IgD-negative memory B cell (primary cell): ENCODE data around the gene LACC1. TPM values are rescaled to one million over a fixed set of nuclear protein-coding genes. Genes with fewer than 3 reads are reported as not detected.
A peak's percentile ranks its signal among the peaks of the same experiment; 100 is the strongest.

Experiments
- H3K27ac Mint-ChIP-seq, 3 donors: one replicate each; pipeline ENCODE4 v1.8.0; 2020 to 2022; ENCODE audit warnings: mild to moderate bottlenecking in 3 of 3, mixed read lengths in 3 of 3, moderate library complexity in 1 of 3
- H3K27me3 Mint-ChIP-seq: one replicate; pipeline ENCODE4 v1.8.0; 2021; ENCODE audit warnings: mixed read lengths
- H3K36me3 Mint-ChIP-seq: one replicate; pipeline ENCODE4 v1.8.0; 2020; ENCODE audit warnings: mild to moderate bottlenecking, mixed read lengths
- H3K4me1 Mint-ChIP-seq, 3 donors: one replicate each; pipeline ENCODE4 v1.8.0; 2020 to 2022; ENCODE audit warnings: mixed read lengths in 3 of 3, mild to moderate bottlenecking in 1 of 3
- H3K4me3 Mint-ChIP-seq, 4 donors: one replicate each; pipeline ENCODE4 v1.8.0; 2020 to 2022; ENCODE audit warnings: mild to moderate bottlenecking in 4 of 4, mixed read lengths in 4 of 4, moderate library complexity in 3 of 4
- H3K9me3 Mint-ChIP-seq, 3 donors: one replicate each; pipeline ENCODE4 v1.8.0; 2020 to 2021; ENCODE audit warnings: mixed read lengths in 3 of 3, mild to moderate bottlenecking in 1 of 3
- polyA plus RNA-seq: library from polyadenylated mRNA; unstranded; fragments of 300-500 nt; fragmentation: Illumina TruSeq; gene quantifications from one replicate; pipeline ENCODE4 v1.2.3, GENCODE V29; 2021

Gene LACC1
- polyA plus RNA-seq, 1 donor from 2014 or later, result 2.0 TPM

- peaks cover 0 to 1% (median 0%) of the 10 kb centered on the region in 3 donors for H3K4me1 Mint-ChIP-seq
- no peaks in the 10 kb centered on the region for H3K9me3 Mint-ChIP-seq
- H3K4me3 Mint-ChIP-seq, result no peak overlapping the region
- peaks cover 20% of the 10 kb centered on the region for H3K27me3 Mint-ChIP-seq
- no peak overlapping the region for H3K27ac Mint-ChIP-seq
- H3K36me3 Mint-ChIP-seq, result no peaks in the 10 kb centered on the region
Measured at GRCh38 chr13:43911871-43912270, 32.2 kb downstream of the LACC1 start.

GRCh38 chr13:43915451-43915850, 35.7 kb downstream of the LACC1 start:
- Mint-ChIP-seq H3K4me1 (no peaks in the 10 kb centered on the region), H3K36me3 (peaks cover 2% of the 10 kb centered on the region), H3K27ac (no peak overlapping the region), H3K27me3 (peaks cover 13% of the 10 kb centered on the region), H3K9me3 (no peaks in the 10 kb centered on the region), H3K4me3 (no peak overlapping the region)

GRCh38 chr13:43916828-43917227, 37.1 kb downstream of the LACC1 start:
- Mint-ChIP-seq H3K4me3 (no peak overlapping the region), H3K27me3 (peaks cover 19% of the 10 kb centered on the region)

GRCh38 chr13:43918636-43919035, 38.9 kb downstream of the LACC1 start:
- Mint-ChIP-seq H3K27me3 (peaks cover 14% of the 10 kb centered on the region), H3K4me1 (no peaks in the 10 kb centered on the region), H3K9me3 (peaks cover 0 to under 1% (median 0%) of the 10 kb centered on the region in 3 donors), H3K27ac (no peak overlapping the region), H3K4me3 (no peak overlapping the region), H3K36me3 (peaks cover 2% of the 10 kb centered on the region)

More at GRCh38 chr13:43916828-43917227, 37.1 kb downstream of the LACC1 start:
- Mint-ChIP-seq H3K36me3 (peaks cover 2% of the 10 kb centered on the region), H3K27ac (no peak overlapping the region), H3K4me1 (no peaks in the 10 kb centered on the region), H3K9me3 (no peaks in the 10 kb centered on the region)

- peaks cover 25% of the 10 kb centered on the region for H3K27me3 Mint-ChIP-seq
Measured at GRCh38 chr13:43920965-43921674, 41.4 kb downstream of the LACC1 start.

GRCh38 chr13:43924549-43925245, 45.0 kb downstream of the LACC1 start:
- Mint-ChIP-seq H3K9me3 (peaks cover 0 to 2% (median 0%) of the 10 kb centered on the region in 3 donors), H3K4me3 (peak overlapping the region in 1 of 4 donors; percentile 30), H3K36me3 (peaks cover 2% of the 10 kb centered on the region), H3K4me1 (peaks cover 7 to 10% (median 9%) of the 10 kb centered on the region in 3 donors), H3K27ac (no peak overlapping the region), H3K27me3 (peaks cover 23% of the 10 kb centered on the region)

More at GRCh38 chr13:43920965-43921674, 41.4 kb downstream of the LACC1 start:
- peaks cover 2% of the 10 kb centered on the region for H3K36me3 Mint-ChIP-seq
- H3K4me3 Mint-ChIP-seq, result no peak overlapping the region
- no peak overlapping the region for H3K27ac Mint-ChIP-seq
- H3K9me3 Mint-ChIP-seq, result peaks cover 0 to 2% (median 0%) of the 10 kb centered on the region in 3 donors
- peaks cover 7 to 10% (median 9%) of the 10 kb centered on the region in 3 donors for H3K4me1 Mint-ChIP-seq

GRCh38 chr13:43929947-43930346, 50.2 kb downstream of the LACC1 start:
- Mint-ChIP-seq H3K27ac (no peak overlapping the region), H3K9me3 (peaks cover 0 to 3% (median 0%) of the 10 kb centered on the region in 3 donors), H3K4me1 (peaks cover 8 to 9% (median 8%) of the 10 kb centered on the region in 3 donors), H3K4me3 (no peak overlapping the region), H3K27me3 (peaks cover 21% of the 10 kb centered on the region), H3K36me3 (no peaks in the 10 kb centered on the region)

- no peak overlapping the region for H3K27ac Mint-ChIP-seq
- H3K9me3 Mint-ChIP-seq, result peaks cover 0 to 3% (median 0%) of the 10 kb centered on the region in 3 donors
- peak overlapping the region in 1 of 4 donors; percentile 25 for H3K4me3 Mint-ChIP-seq
- peaks cover 25% of the 10 kb centered on the region for H3K27me3 Mint-ChIP-seq
- H3K4me1 Mint-ChIP-seq, result peaks cover 6 to 8% (median 7%) of the 10 kb centered on the region in 3 donors
- H3K36me3 Mint-ChIP-seq, result no peaks in the 10 kb centered on the region
Measured at GRCh38 chr13:43933378-43933777, 53.7 kb downstream of the LACC1 start.

GRCh38 chr13:43934273-43934672, 54.6 kb downstream of the LACC1 start:
- Mint-ChIP-seq H3K9me3 (peaks cover 0 to 3% (median 0%) of the 10 kb centered on the region in 3 donors), H3K4me1 (peaks cover 6 to 8% (median 7%) of the 10 kb centered on the region in 3 donors), H3K36me3 (no peaks in the 10 kb centered on the region), H3K27me3 (peaks cover 27% of the 10 kb centered on the region), H3K4me3 (peak overlapping the region in 1 of 4 donors; percentile 35), H3K27ac (no peak overlapping the region)

GRCh38 chr13:43935878-43936277, 56.2 kb downstream of the LACC1 start:
- H3K27ac Mint-ChIP-seq, result no peak overlapping the region
- H3K36me3 Mint-ChIP-seq, result no peaks in the 10 kb centered on the region
- H3K27me3 Mint-ChIP-seq, result peaks cover 20% of the 10 kb centered on the region
- peaks cover 6 to 8% (median 7%) of the 10 kb centered on the region in 3 donors for H3K4me1 Mint-ChIP-seq
- H3K4me3 Mint-ChIP-seq, result no peak overlapping the region
- no peaks in the 10 kb centered on the region for H3K9me3 Mint-ChIP-seq

GRCh38 chr13:43936647-43937046, 56.9 kb downstream of the LACC1 start:
- Mint-ChIP-seq H3K27me3 (peaks cover 17% of the 10 kb centered on the region), H3K27ac (no peak overlapping the region), H3K4me1 (peaks cover 6 to 8% (median 7%) of the 10 kb centered on the region in 3 donors), H3K9me3 (no peaks in the 10 kb centered on the region), H3K36me3 (no peaks in the 10 kb centered on the region), H3K4me3 (no peak overlapping the region)

- H3K36me3 Mint-ChIP-seq, result no peaks in the 10 kb centered on the region
- H3K4me3 Mint-ChIP-seq, result no peak overlapping the region
- H3K4me1 Mint-ChIP-seq, result peaks cover 6 to 7% (median 6%) of the 10 kb centered on the region in 3 donors
- H3K9me3 Mint-ChIP-seq, result no peaks in the 10 kb centered on the region
- no peak overlapping the region for H3K27ac Mint-ChIP-seq
- H3K27me3 Mint-ChIP-seq, result peaks cover 20% of the 10 kb centered on the region
Measured at GRCh38 chr13:43937839-43938238, 58.1 kb downstream of the LACC1 start.

GRCh38 chr13:43938449-43938848, 58.7 kb downstream of the LACC1 start:
- no peak overlapping the region for H3K27ac Mint-ChIP-seq
- H3K4me1 Mint-ChIP-seq, result peaks cover 3 to 4% (median 3%) of the 10 kb centered on the region in 3 donors
- peaks cover 20% of the 10 kb centered on the region for H3K27me3 Mint-ChIP-seq
- H3K9me3 Mint-ChIP-seq, result no peaks in the 10 kb centered on the region
- no peaks in the 10 kb centered on the region for H3K36me3 Mint-ChIP-seq
- no peak overlapping the region for H3K4me3 Mint-ChIP-seq

- Mint-ChIP-seq H3K36me3 (no peaks in the 10 kb centered on the region), H3K4me1 (no peaks in the 10 kb centered on the region), H3K27me3 (peaks cover 20% of the 10 kb centered on the region), H3K27ac (no peak overlapping the region), H3K4me3 (no peak overlapping the region), H3K9me3 (no peaks in the 10 kb centered on the region)
Measured at GRCh38 chr13:43939086-43939485, 59.4 kb downstream of the LACC1 start.

GRCh38 chr13:43942286-43942685, 62.6 kb downstream of the LACC1 start:
- Mint-ChIP-seq H3K9me3 (no peaks in the 10 kb centered on the region), H3K4me1 (no peaks in the 10 kb centered on the region), H3K36me3 (no peaks in the 10 kb centered on the region), H3K4me3 (no peak overlapping the region), H3K27me3 (peaks cover 8% of the 10 kb centered on the region), H3K27ac (no peak overlapping the region)
